HG02885 (cell line): ENCODE results near the gene SRXN1.

Experiments
- ATAC-seq: cut with Tn5 transposase; IDR thresholded peaks from one replicate; pipeline ENCODE4 v1.9.1; 2021; ENCODE audit warnings: mild to moderate bottlenecking; ENCODE audit not compliant: unreplicated experiment, poor library complexity

SRXN1 gene

GRCh38 chr20:675453-676314 is 22.7 kb upstream of the SRXN1 start, which contains the start of gene SCRT2:
TSS of gene SCRT2 (minus strand) at chr20:675802. CDS start at chr20:675601, 201 bp downstream.
- ATAC-seq, result no peak

GRCh38 chr20:675033-675452 is 22.0 kb upstream of the SRXN1 start:
- no peak for ATAC-seq

GRCh38 chr20:673603-674001 is 20.6 kb upstream of the SRXN1 start:
- ATAC-seq, result no peak

- no peak for ATAC-seq
Observed at GRCh38 chr20:672963-673602, 20.1 kb upstream of the SRXN1 start.

GRCh38 chr20:671252-672030 is 18.4 kb upstream of the SRXN1 start:
- ATAC-seq, result no peak

- no peak for ATAC-seq
Observed at GRCh38 chr20:669573-669972, 16.6 kb upstream of the SRXN1 start.

GRCh38 chr20:668638-669037 is 15.6 kb upstream of the SRXN1 start:
- ATAC-seq, result no peak

- no peak for ATAC-seq
Observed at GRCh38 chr20:668050-668449, 15.1 kb upstream of the SRXN1 start.

- ATAC-seq, result no peak
Observed at GRCh38 chr20:667351-668034, 14.5 kb upstream of the SRXN1 start.

- ATAC-seq, result no peak
Observed at GRCh38 chr20:666877-667276, 13.9 kb upstream of the SRXN1 start.

- ATAC-seq, result no peak
Observed at GRCh38 chr20:665276-665675, 12.3 kb upstream of the SRXN1 start.

GRCh38 chr20:664576-664975 is 11.6 kb upstream of the SRXN1 start:
- no peak for ATAC-seq

DNA sequence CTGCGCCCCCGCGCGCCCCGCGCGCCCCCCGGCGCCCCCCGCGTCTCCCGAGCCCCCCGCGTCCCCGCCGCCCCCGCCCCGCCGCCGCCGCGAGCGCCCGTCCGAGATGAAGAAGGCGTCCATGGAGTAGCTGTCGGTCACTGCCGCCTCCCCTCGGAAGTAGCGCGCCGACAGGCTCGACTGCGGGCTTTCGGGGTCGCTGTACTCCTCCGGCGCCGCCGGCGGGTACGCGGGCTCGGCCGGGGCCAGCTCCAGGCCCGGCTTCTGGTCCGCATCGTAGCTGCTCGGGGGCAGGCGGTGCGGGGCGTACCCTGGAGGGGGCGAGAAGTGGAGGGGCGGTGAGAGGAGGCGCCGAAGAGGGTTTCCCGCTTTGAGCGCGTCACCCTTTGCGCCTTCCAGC is 11.2 kb upstream of the SRXN1 start:
- no peak for ATAC-seq

GRCh38 chr20:663315-664090 is 10.5 kb upstream of the SRXN1 start:
- ATAC-seq, result no peak

GRCh38 chr20:662277-663192 is 9.5 kb upstream of the SRXN1 start:
- ATAC-seq, result no peak

GRCh38 chr20:661474-662270 is 8.7 kb upstream of the SRXN1 start:
- no peak for ATAC-seq

DNA sequence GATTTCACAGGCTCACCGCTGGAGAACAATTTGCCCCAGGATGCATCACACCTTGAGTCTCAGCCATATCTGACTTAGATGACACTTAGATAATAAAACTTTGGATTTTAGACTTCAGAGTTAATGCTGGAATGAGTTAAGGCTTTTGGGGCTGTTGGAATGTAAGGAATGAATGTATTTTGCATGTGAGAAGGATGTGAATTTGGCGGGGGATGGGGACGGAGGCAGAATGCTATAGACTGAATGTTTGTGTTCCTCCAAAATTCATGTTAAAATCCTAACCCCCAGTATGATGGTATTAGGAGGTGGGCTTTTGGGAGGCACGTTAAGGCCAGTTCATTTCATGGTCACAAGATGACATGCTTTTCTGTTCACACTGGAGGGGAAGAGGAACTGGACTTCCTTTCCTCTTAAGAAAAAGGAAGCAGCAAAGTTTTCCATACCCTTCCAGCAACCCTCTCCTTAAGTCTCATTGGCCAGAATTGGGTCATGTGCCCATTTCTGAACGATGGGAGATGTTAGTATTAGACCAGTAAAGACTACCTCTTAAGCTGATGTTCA is 5.8 kb upstream of the SRXN1 start:
- ATAC-seq, result no peak

- no peak for ATAC-seq
Observed at GRCh38 chr20:658202-658601, 5.2 kb upstream of the SRXN1 start.
